ENCODE data around the gene KCTD19.
"Not testable (repeated sequence)": the region's sequence is repeated elsewhere in the genome, so short reads cannot be mapped to it uniquely, and the experiment has no call there.

KCTD19 gene

GRCh38 chr16:67326472-67327309 is at the start of gene KCTD19, which contains the start of gene LRRC36:
KCTD19 (minus strand) TSS chr16:67326741; CDS start chr16:67326707, 34 bp downstream.
LRRC36 (plus strand) TSS chr16:67326815; CDS start chr16:67326863, 48 bp downstream.
- DNase-seq, result peak; percentile 72

GRCh38 chr16:67376012-67376411 is 49.5 kb upstream of the KCTD19 start:
- not testable (repeated sequence) for DNase-seq

GRCh38 chr16:67372664-67373063 is 46.1 kb upstream of the KCTD19 start:
- DNase-seq, result no peak

- DNase-seq, result no peak
Measured at GRCh38 chr16:67370661-67371060, 44.1 kb upstream of the KCTD19 start.

- DNase-seq, result no peak
Measured at GRCh38 chr16:67364600-67365235, 38.2 kb upstream of the KCTD19 start.

- no peak for DNase-seq
Measured at GRCh38 chr16:67361038-67361437, 34.5 kb upstream of the KCTD19 start.

- not testable (repeated sequence) for DNase-seq
Measured at GRCh38 chr16:67359540-67360269, 33.2 kb upstream of the KCTD19 start.

GRCh38 chr16:67357561-67357960 is 31.0 kb upstream of the KCTD19 start:
- no peak for DNase-seq

GRCh38 chr16:67356396-67356795 is 29.9 kb upstream of the KCTD19 start:
- DNase-seq, result no peak

- not testable (repeated sequence) for DNase-seq
Measured at GRCh38 chr16:67352463-67352862, 25.9 kb upstream of the KCTD19 start.

GRCh38 chr16:67350324-67350723 is 23.8 kb upstream of the KCTD19 start:
- DNase-seq, result no peak

- DNase-seq, result peak; percentile 32
Measured at GRCh38 chr16:67349172-67349571, 22.6 kb upstream of the KCTD19 start.

- DNase-seq, result no peak
Measured at GRCh38 chr16:67346341-67346740, 19.8 kb upstream of the KCTD19 start.

- no peak for DNase-seq
Measured at GRCh38 chr16:67345401-67345800, 18.9 kb upstream of the KCTD19 start.

- no peak for DNase-seq
Measured at GRCh38 chr16:67342616-67343015, 16.1 kb upstream of the KCTD19 start.

GRCh38 chr16:67341250-67341649 is 14.7 kb upstream of the KCTD19 start:
- no peak for DNase-seq

GRCh38 chr16:67339453-67339852 is 12.9 kb upstream of the KCTD19 start:
- no peak for DNase-seq

- DNase-seq, result no peak
Measured at GRCh38 chr16:67336648-67337047, 10.1 kb upstream of the KCTD19 start.

- no peak for DNase-seq
Measured at GRCh38 chr16:67336116-67336515, 9.6 kb upstream of the KCTD19 start.

GRCh38 chr16:67333315-67333714 is 6.8 kb upstream of the KCTD19 start:
- no peak for DNase-seq

- no peak for DNase-seq
Measured at GRCh38 chr16:67329901-67330300, 3.4 kb upstream of the KCTD19 start.

GRCh38 chr16:67327743-67328142 is 1.2 kb upstream of the KCTD19 start:
- DNase-seq, result no peak

- DNase-seq, result no peak
Measured at GRCh38 chr16:67326115-67326471, 448 bp downstream of the KCTD19 start.

GRCh38 chr16:67317853-67318252 is 8.7 kb downstream of the KCTD19 start:
- DNase-seq, result no peak

All from NCI-H1105 (cell line).